Parathyroid adenoma (tissue), 2 donors: Measurements from ENCODE around the gene IFI27L2.

Source experiments
- H2AFZ ChIP-seq: fragments of 300-600 bp; sonication (generic); one replicate; pipeline ENCODE4 v1.7.0; 2017; ENCODE audit warnings: antibody characterized with exemption, mild to moderate bottlenecking
- H3K27ac ChIP-seq: fragments of 300-600 bp; sonication (generic); one replicate; pipeline ENCODE4 v1.7.0; 2017
- H3K27me3 ChIP-seq: fragments of 300-600 bp; sonication (generic); one replicate; pipeline ENCODE4 v1.7.0; 2017; ENCODE audit warnings: low read length; ENCODE audit not compliant: control insufficient read depth, insufficient read depth
- H3K36me3 ChIP-seq: fragments of 300-600 bp; sonication (generic); one replicate; pipeline ENCODE4 v1.7.0; 2017; ENCODE audit warnings: low read length; ENCODE audit not compliant: control insufficient read depth, insufficient read depth
- H3K4me1 ChIP-seq: fragments of 300-600 bp; sonication (generic); one replicate; pipeline ENCODE4 v1.7.0; 2017; ENCODE audit warnings: control low read depth
- H3K4me2 ChIP-seq: fragments of 300-600 bp; sonication (generic); one replicate; pipeline ENCODE4 v1.7.0; 2017; ENCODE audit warnings: low read length
- H3K4me3 ChIP-seq: fragments of 300-600 bp; sonication (generic); one replicate; pipeline ENCODE4 v1.7.0; 2017; ENCODE audit warnings: low read depth, low read length
- H3K79me2 ChIP-seq: fragments of 300-600 bp; sonication (generic); one replicate; pipeline ENCODE4 v1.7.0; 2017; ENCODE audit warnings: control low read depth
- H3K9ac ChIP-seq: fragments of 300-600 bp; sonication (generic); one replicate; pipeline ENCODE4 v1.7.0; 2017; ENCODE audit warnings: mild to moderate bottlenecking
- H3K9me3 ChIP-seq: fragments of 300-600 bp; sonication (generic); one replicate; pipeline ENCODE4 v1.7.0; 2017; ENCODE audit warnings: low read length; ENCODE audit not compliant: control insufficient read depth
- TF ChIP-seq, protein P1 (sequence below): fragments of 300-600 bp; sonication (generic); IDR thresholded peaks from one replicate; pipeline ENCODE4 v1.7.0; 2017; ENCODE audit warnings: antibody characterized with exemption, mild to moderate bottlenecking
- donor health status: primary hyperparathyroidism.

IFI27L2 gene

DNA sequence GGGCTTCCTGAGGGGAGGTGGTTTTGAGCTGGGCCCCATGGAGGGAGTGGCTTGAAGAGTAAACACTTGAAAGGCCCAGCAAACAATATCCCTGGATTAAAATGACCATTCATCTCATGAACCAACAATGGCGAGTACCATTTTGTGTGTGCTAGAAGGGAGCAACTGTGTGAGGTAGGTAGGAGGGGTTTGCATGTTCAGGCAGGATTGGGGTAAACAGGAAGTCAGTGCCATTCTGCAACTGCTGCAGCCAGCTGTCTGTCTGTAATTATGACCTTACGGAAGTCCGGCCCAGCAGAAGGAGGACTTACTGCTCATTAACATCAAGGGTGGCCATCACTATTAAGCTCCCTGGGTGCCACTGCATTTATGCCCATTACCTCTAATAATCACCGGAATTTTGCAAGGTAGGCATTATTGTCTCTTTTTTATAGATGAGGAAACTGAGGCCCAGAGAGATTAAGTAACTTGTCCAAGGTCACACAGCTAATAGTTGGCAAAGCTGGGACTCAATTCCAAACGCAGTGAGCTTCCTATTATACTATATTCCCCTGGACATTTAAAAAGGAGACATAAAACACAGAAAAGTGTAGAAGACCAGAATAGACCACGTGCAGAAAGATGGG lies 16.6 kb upstream of the IFI27L2 start:
- no peaks in the 10 kb centered on the region for H3K36me3 ChIP-seq
- no peaks in the 10 kb centered on the region for H3K4me1 ChIP-seq
- H3K9me3 ChIP-seq = no peaks in the 10 kb centered on the region
- H3K4me3 ChIP-seq = no peak overlapping the region
- no peak overlapping the region for H3K4me2 ChIP-seq
- H3K27me3 ChIP-seq = no peaks in the 10 kb centered on the region
- H3K79me2 ChIP-seq = no peaks in the 10 kb centered on the region
- TF ChIP-seq, protein P1, sequence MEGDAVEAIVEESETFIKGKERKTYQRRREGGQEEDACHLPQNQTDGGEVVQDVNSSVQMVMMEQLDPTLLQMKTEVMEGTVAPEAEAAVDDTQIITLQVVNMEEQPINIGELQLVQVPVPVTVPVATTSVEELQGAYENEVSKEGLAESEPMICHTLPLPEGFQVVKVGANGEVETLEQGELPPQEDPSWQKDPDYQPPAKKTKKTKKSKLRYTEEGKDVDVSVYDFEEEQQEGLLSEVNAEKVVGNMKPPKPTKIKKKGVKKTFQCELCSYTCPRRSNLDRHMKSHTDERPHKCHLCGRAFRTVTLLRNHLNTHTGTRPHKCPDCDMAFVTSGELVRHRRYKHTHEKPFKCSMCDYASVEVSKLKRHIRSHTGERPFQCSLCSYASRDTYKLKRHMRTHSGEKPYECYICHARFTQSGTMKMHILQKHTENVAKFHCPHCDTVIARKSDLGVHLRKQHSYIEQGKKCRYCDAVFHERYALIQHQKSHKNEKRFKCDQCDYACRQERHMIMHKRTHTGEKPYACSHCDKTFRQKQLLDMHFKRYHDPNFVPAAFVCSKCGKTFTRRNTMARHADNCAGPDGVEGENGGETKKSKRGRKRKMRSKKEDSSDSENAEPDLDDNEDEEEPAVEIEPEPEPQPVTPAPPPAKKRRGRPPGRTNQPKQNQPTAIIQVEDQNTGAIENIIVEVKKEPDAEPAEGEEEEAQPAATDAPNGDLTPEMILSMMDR = no peak
- no peak overlapping the region for H2AFZ ChIP-seq
- no peak overlapping the region for H3K9ac ChIP-seq
- no peak overlapping the region for H3K27ac ChIP-seq

GRCh38 chr14:94144765-94145164 lies 15.4 kb upstream of the IFI27L2 start:
- H3K9me3 ChIP-seq = no peaks in the 10 kb centered on the region
- no peaks in the 10 kb centered on the region for H3K79me2 ChIP-seq
- no peak overlapping the region for H3K27ac ChIP-seq
- H3K27me3 ChIP-seq = no peaks in the 10 kb centered on the region
- H3K4me2 ChIP-seq = no peak overlapping the region
- no peak overlapping the region for H3K4me3 ChIP-seq
- no peak overlapping the region for H2AFZ ChIP-seq
- H3K36me3 ChIP-seq = no peaks in the 10 kb centered on the region
- H3K4me1 ChIP-seq = no peaks in the 10 kb centered on the region
- H3K9ac ChIP-seq = no peak overlapping the region
- TF ChIP-seq, protein P1 = no peak

- Histone ChIP-seq H3K4me3 (no peak overlapping the region), H3K9me3 (no peaks in the 10 kb centered on the region), H3K36me3 (no peaks in the 10 kb centered on the region), H3K27me3 (no peaks in the 10 kb centered on the region), H3K27ac (no peak overlapping the region), H3K4me2 (no peak overlapping the region), H3K79me2 (no peaks in the 10 kb centered on the region), H3K9ac (no peak overlapping the region), H2AFZ (no peak overlapping the region), H3K4me1 (no peaks in the 10 kb centered on the region)
- TF ChIP-seq, protein P1 = no peak
These were observed 14.3 kb upstream of the IFI27L2 start for GRCh38 chr14:94143711-94144110.

DNA sequence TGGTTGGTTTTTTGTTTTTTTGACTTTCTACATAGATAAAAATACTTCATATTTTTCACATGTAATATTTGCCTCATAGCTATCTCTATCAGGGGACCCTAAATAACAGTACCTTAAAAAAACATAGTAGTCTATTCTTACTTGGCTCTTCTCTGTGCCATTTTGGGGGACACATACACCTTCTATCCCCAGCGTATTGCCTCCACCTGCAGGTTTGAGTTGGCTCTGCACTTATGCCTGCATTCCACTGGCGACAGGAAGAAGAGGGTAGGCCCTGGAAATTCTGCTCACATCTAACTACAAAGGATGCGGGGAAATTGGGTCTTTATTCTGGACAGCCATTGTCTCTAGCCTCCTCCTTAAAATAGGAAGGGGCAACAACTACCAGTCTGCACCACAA lies 13.8 kb upstream of the IFI27L2 start:
- H3K79me2 ChIP-seq = no peaks in the 10 kb centered on the region
- no peak overlapping the region for H2AFZ ChIP-seq
- no peak overlapping the region for H3K4me3 ChIP-seq
- no peaks in the 10 kb centered on the region for H3K4me1 ChIP-seq
- H3K9ac ChIP-seq = no peak overlapping the region
- TF ChIP-seq, protein P1 = peak; percentile 24
- H3K9me3 ChIP-seq = no peaks in the 10 kb centered on the region
- H3K36me3 ChIP-seq = no peaks in the 10 kb centered on the region
- no peak overlapping the region for H3K27ac ChIP-seq
- H3K27me3 ChIP-seq = no peaks in the 10 kb centered on the region
- H3K4me2 ChIP-seq = no peak overlapping the region

DNA sequence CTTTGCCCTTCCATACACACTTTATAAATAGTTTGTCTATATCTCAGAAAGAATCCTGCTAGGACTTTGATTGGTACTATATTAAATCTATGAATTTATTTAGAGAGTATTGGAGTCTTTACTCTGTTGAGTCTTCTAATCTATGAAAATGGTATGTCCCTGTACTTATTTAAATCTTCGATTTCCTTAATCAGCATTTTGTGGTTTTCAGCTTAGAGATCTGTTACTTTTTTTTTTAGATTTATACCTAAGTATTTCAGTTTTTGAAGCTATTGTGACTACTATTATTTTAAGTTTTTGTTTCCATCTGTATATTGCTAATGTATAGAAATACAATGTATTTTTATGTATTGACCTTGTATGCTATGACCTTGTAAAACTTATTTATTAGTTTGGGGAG lies 13.4 kb upstream of the IFI27L2 start:
- TF ChIP-seq, protein P1 = no peak
- H3K9ac ChIP-seq = no peak overlapping the region

More for the DNA sequence above, 13.4 kb upstream of the IFI27L2 start:
- Histone ChIP-seq H2AFZ (no peak overlapping the region), H3K27me3 (no peaks in the 10 kb centered on the region), H3K36me3 (no peaks in the 10 kb centered on the region), H3K4me1 (no peaks in the 10 kb centered on the region), H3K9me3 (no peaks in the 10 kb centered on the region), H3K79me2 (no peaks in the 10 kb centered on the region), H3K27ac (no peak overlapping the region), H3K4me3 (no peak overlapping the region), H3K4me2 (no peak overlapping the region)
